Activated CD4-positive, alpha-beta memory T cell treated with anti-CD3 and anti-CD28 coated beads for 36 hours (primary cell): ENCODE data around the gene MYD88. TPM values are rescaled to one million over a fixed set of nuclear protein-coding genes. Genes with fewer than 3 reads are reported as not detected.

Experiments
- CTCF ChIA-PET: fragments of 350-600 bp; sonication (Branson Sonifier 250); formaldehyde crosslinking; loops from one replicate; lab custom pipeline; 2021; ENCODE audit warnings: antibody characterized with exemption, inconsistent platforms; lab: Charles Lee
- POLR2A ChIA-PET: fragments of 350-600 bp; sonication (Branson Sonifier 250); formaldehyde crosslinking; loops from one replicate; lab custom pipeline; 2021; ENCODE audit warnings: antibody characterized with exemption; lab: Charles Lee
- DNase-seq: peaks from one replicate; pipeline ENCODE4 v3.0.0-alpha.2; 2020
- H3K27ac Mint-ChIP-seq: one replicate; pipeline ENCODE4 v1.8.0; 2021; ENCODE audit warnings: mixed read lengths
- H3K27me3 Mint-ChIP-seq: one replicate; pipeline ENCODE4 v1.8.0; 2021; ENCODE audit warnings: mixed read lengths
- H3K36me3 Mint-ChIP-seq: one replicate; pipeline ENCODE4 v1.8.0; 2021; ENCODE audit warnings: mixed read lengths
- H3K4me1 Mint-ChIP-seq: one replicate; pipeline ENCODE4 v1.8.0; 2021; ENCODE audit warnings: low read depth, mixed read lengths
- H3K4me3 Mint-ChIP-seq: one replicate; pipeline ENCODE4 v1.8.0; 2021; ENCODE audit warnings: mild to moderate bottlenecking, mixed read lengths
- H3K9me3 Mint-ChIP-seq: one replicate; pipeline ENCODE4 v1.8.0; 2021; ENCODE audit warnings: mixed read lengths
- intact Hi-C: fragments of 100-400 bp; cut with micrococcal nuclease; formaldehyde crosslinking; loops from one replicate; pipeline ENCODE4 v1.15.1; 2023
- total RNA-seq, 2 experiments: library from RNA; stranded (reverse); gene quantifications; one replicate each; pipeline ENCODE4 v1.2.3, GENCODE V29; 2021

Gene MYD88
- total RNA-seq, 2 experiments from 2014 or later: 32.3 to 34.8 TPM

GRCh38 chr3:38139191-38139590 is 730 bp downstream of the MYD88 start:
- H3K9me3 Mint-ChIP-seq: no peaks in the 10 kb centered on the region
- peaks cover 46% of the 10 kb centered on the region for H3K4me1 Mint-ChIP-seq
- CTCF ChIA-PET: interaction anchor here (1.3 to 2.8 kb wide), 5 partner anchors 24 to 207 kb away, joined by 3 to 15 read pairs (median 7); partner anchors contain the start of genes OXSR1 and XYLB
- peak overlapping the region; percentile 80 for H3K4me3 Mint-ChIP-seq
- DNase-seq: no peak
- intact Hi-C loops: loop anchor here (5.0 kb wide), 1 partner anchor 343 kb away; no protein-coding TSS in a partner anchor
- no peaks in the 10 kb centered on the region for H3K27me3 Mint-ChIP-seq
- peak overlapping the region; percentile 93 for H3K27ac Mint-ChIP-seq
- peaks cover 26% of the 10 kb centered on the region for H3K36me3 Mint-ChIP-seq
- POLR2A ChIA-PET: interaction anchor here (0.9 to 3.7 kb wide), 2 partner anchors 26 to 100 kb away, joined by 3 to 70 read pairs; partner anchors contain the start of genes DLEC1 and OXSR1

GRCh38 chr3:38139652-38140051 is 1.2 kb downstream of the MYD88 start:
- intact Hi-C loops: loop anchor here (5.0 kb wide), 1 partner anchor 343 kb away; no protein-coding TSS in a partner anchor
- DNase-seq: no peak
- H3K4me1 Mint-ChIP-seq: peaks cover 43% of the 10 kb centered on the region

GRCh38 chr3:38140326-38141172 is 2.1 kb downstream of the MYD88 start:
- POLR2A ChIA-PET: interaction anchor here (1.0 kb wide), 1 partner anchor 25 kb away, joined by 9 read pairs; the partner anchor contains the start of gene OXSR1
- Mint-ChIP-seq H3K9me3 (peaks cover 3% of the 10 kb centered on the region), H3K4me3 (peak overlapping the region; percentile 8), H3K27me3 (no peaks in the 10 kb centered on the region), H3K4me1 (peaks cover 35% of the 10 kb centered on the region), H3K36me3 (peaks cover 17% of the 10 kb centered on the region), H3K27ac (no peak overlapping the region)
- intact Hi-C loops: no loop called here
- CTCF ChIA-PET: interaction anchor here (1.4 to 2.2 kb wide), 3 partner anchors 22 to 206 kb away, joined by 3 to 7 read pairs (median 6); partner anchors contain the start of gene XYLB
- no peak for DNase-seq

More at GRCh38 chr3:38139652-38140051, 1.2 kb downstream of the MYD88 start:
- H3K27me3 Mint-ChIP-seq: no peaks in the 10 kb centered on the region
- no peaks in the 10 kb centered on the region for H3K9me3 Mint-ChIP-seq
- CTCF ChIA-PET: interaction anchor here (1.3 to 2.8 kb wide), 4 partner anchors 24 to 207 kb away, joined by 3 to 11 read pairs (median 6); partner anchors contain the start of gene XYLB
- H3K4me3 Mint-ChIP-seq: peak overlapping the region; percentile 80
- POLR2A ChIA-PET: interaction anchor here (0.9 to 3.7 kb wide), 3 partner anchors 25 to 101 kb away, joined by 3 to 70 read pairs (median 9); partner anchors contain the start of genes DLEC1 and OXSR1
- peaks cover 22% of the 10 kb centered on the region for H3K36me3 Mint-ChIP-seq
- no peak overlapping the region for H3K27ac Mint-ChIP-seq

GRCh38 chr3:38141173-38141951 is 2.9 kb downstream of the MYD88 start:
- Mint-ChIP-seq H3K4me3 (no peak overlapping the region), H3K27me3 (no peaks in the 10 kb centered on the region), H3K4me1 (peaks cover 32% of the 10 kb centered on the region), H3K36me3 (peaks cover 15% of the 10 kb centered on the region), H3K27ac (no peak overlapping the region), H3K9me3 (peaks cover 10% of the 10 kb centered on the region)
- intact Hi-C loops: no loop called here
- ChIA-PET CTCF (interaction anchor here (1.0 to 2.2 kb wide), 5 partner anchors 22 to 206 kb away, joined by 3 to 6 read pairs (median 4); partner anchors contain the start of gene XYLB), POLR2A (interaction anchor here (1.7 kb wide), 1 partner anchor 23 kb away, joined by 10 read pairs; the partner anchor contains the start of gene OXSR1)
- no peak for DNase-seq

- Mint-ChIP-seq H3K4me3 (no peak overlapping the region), H3K9me3 (peaks cover 14% of the 10 kb centered on the region), H3K27me3 (no peaks in the 10 kb centered on the region), H3K36me3 (peaks cover 17% of the 10 kb centered on the region), H3K4me1 (peaks cover 32% of the 10 kb centered on the region), H3K27ac (no peak overlapping the region)
- DNase-seq: no peak
- POLR2A ChIA-PET: interaction anchor here (1.7 kb wide), 1 partner anchor 22 kb away, joined by 10 read pairs; the partner anchor contains the start of gene OXSR1
- CTCF ChIA-PET: interaction anchor here (1.0 to 1.6 kb wide), 4 partner anchors 23 to 205 kb away, joined by 3 to 5 read pairs (median 4); partner anchors contain the start of gene XYLB
- intact Hi-C loops: no loop called here
These were observed 3.5 kb downstream of the MYD88 start for GRCh38 chr3:38141952-38142273.

GRCh38 chr3:38142959-38143358 is 4.5 kb downstream of the MYD88 start:
- Mint-ChIP-seq H3K36me3 (peaks cover 16% of the 10 kb centered on the region), H3K4me3 (no peak overlapping the region), H3K27ac (no peak overlapping the region), H3K9me3 (peaks cover 23% of the 10 kb centered on the region), H3K27me3 (no peaks in the 10 kb centered on the region), H3K4me1 (peaks cover 25% of the 10 kb centered on the region)
- DNase-seq: no peak
- intact Hi-C loops: no loop called here
- ChIA-PET POLR2A (interaction anchor here (1.7 kb wide), 1 partner anchor 21 kb away, joined by 10 read pairs; the partner anchor contains the start of gene OXSR1), CTCF (interaction anchor here (1.6 kb wide), 1 partner anchor 139 kb away, joined by 4 read pairs; no protein-coding TSS in a partner anchor)

- intact Hi-C loops: no loop called here
- ChIA-PET CTCF (interaction anchor here (1.6 kb wide), 1 partner anchor 140 kb away, joined by 4 read pairs; no protein-coding TSS in a partner anchor), POLR2A (no interaction called here)
- Mint-ChIP-seq H3K27me3 (no peaks in the 10 kb centered on the region), H3K4me1 (peaks cover 21% of the 10 kb centered on the region), H3K4me3 (no peak overlapping the region), H3K36me3 (peaks cover 16% of the 10 kb centered on the region), H3K9me3 (peaks cover 23% of the 10 kb centered on the region), H3K27ac (no peak overlapping the region)
- DNase-seq: no peak
These were observed 5.0 kb downstream of the MYD88 start for GRCh38 chr3:38143511-38143910.

GRCh38 chr3:38146504-38146903 is 8.0 kb downstream of the MYD88 start:
- no peak for DNase-seq
- peaks cover 13% of the 10 kb centered on the region for H3K36me3 Mint-ChIP-seq
- no peak overlapping the region for H3K4me3 Mint-ChIP-seq
- intact Hi-C loops: no loop called here
- H3K9me3 Mint-ChIP-seq: peaks cover 23% of the 10 kb centered on the region
- no peaks in the 10 kb centered on the region for H3K27me3 Mint-ChIP-seq
- peaks cover 12% of the 10 kb centered on the region for H3K4me1 Mint-ChIP-seq
- no peak overlapping the region for H3K27ac Mint-ChIP-seq
- POLR2A ChIA-PET: no interaction called here
- CTCF ChIA-PET: no interaction called here

- ChIA-PET POLR2A (no interaction called here), CTCF (no interaction called here)
- intact Hi-C loops: no loop called here
- Mint-ChIP-seq H3K4me3 (no peak overlapping the region), H3K27ac (no peak overlapping the region), H3K36me3 (peaks cover 4% of the 10 kb centered on the region), H3K27me3 (no peaks in the 10 kb centered on the region), H3K9me3 (peaks cover 23% of the 10 kb centered on the region), H3K4me1 (peaks cover 14% of the 10 kb centered on the region)
- DNase-seq: no peak
These were observed 9.0 kb downstream of the MYD88 start for GRCh38 chr3:38147421-38147820.

GRCh38 chr3:38148311-38148882 is 9.9 kb downstream of the MYD88 start:
- intact Hi-C loops: no loop called here
- no peak overlapping the region for H3K27ac Mint-ChIP-seq
- DNase-seq: no peak
- ChIA-PET POLR2A (no interaction called here), CTCF (no interaction called here)
- no peaks in the 10 kb centered on the region for H3K27me3 Mint-ChIP-seq
- peaks cover 4% of the 10 kb centered on the region for H3K36me3 Mint-ChIP-seq
- H3K9me3 Mint-ChIP-seq: peaks cover 23% of the 10 kb centered on the region
- H3K4me3 Mint-ChIP-seq: no peak overlapping the region
- peaks cover 21% of the 10 kb centered on the region for H3K4me1 Mint-ChIP-seq

- Mint-ChIP-seq H3K4me1 (peaks cover 28% of the 10 kb centered on the region), H3K36me3 (peaks cover 4% of the 10 kb centered on the region), H3K4me3 (no peak overlapping the region), H3K27ac (no peak overlapping the region), H3K27me3 (no peaks in the 10 kb centered on the region), H3K9me3 (peaks cover 23% of the 10 kb centered on the region)
- no peak for DNase-seq
- ChIA-PET CTCF (no interaction called here), POLR2A (interaction anchor here (1.0 kb wide), 1 partner anchor 12 kb away, joined by 3 read pairs; no protein-coding TSS in a partner anchor)
- intact Hi-C loops: no loop called here
These were observed 11.2 kb downstream of the MYD88 start for GRCh38 chr3:38149708-38150107.
